Measurements from ENCODE around the gene GZMM.
A peak's percentile ranks its signal among the peaks of the same experiment; 100 is the strongest.

The GZMM gene

GRCh38 chr19:543910-544608 lies at the start of gene GZMM:
GZMM (plus strand) TSS chr19:544053; CDS start chr19:544072, 19 bp downstream.
- peak; percentile 77 to 82 for DNase-seq

GRCh38 chr19:494171-495080 lies 49.4 kb upstream of the GZMM start:
- DNase-seq = no peak

- no peak for DNase-seq
These were observed 48.8 kb upstream of the GZMM start for GRCh38 chr19:495081-495401.

GRCh38 chr19:495402-496111 lies 48.3 kb upstream of the GZMM start:
- DNase-seq = peak; percentile 77 to 83

GRCh38 chr19:496112-496665 lies 47.7 kb upstream of the GZMM start, which contains the start of gene MADCAM1:
MADCAM1 (plus strand) TSS chr19:496486; CDS start chr19:496500, 14 bp downstream.
- DNase-seq = no peak

GRCh38 chr19:496986-497385 lies 46.9 kb upstream of the GZMM start:
- no peak for DNase-seq

- DNase-seq = no peak
These were observed 46.4 kb upstream of the GZMM start for GRCh38 chr19:497491-497868.

GRCh38 chr19:497869-498510 lies 45.9 kb upstream of the GZMM start:
- no peak for DNase-seq

- no peak for DNase-seq
These were observed 45.4 kb upstream of the GZMM start for GRCh38 chr19:498511-498891.

GRCh38 chr19:498977-499623 lies 44.8 kb upstream of the GZMM start:
- DNase-seq = no peak

- no peak for DNase-seq
These were observed 42.2 kb upstream of the GZMM start for GRCh38 chr19:501646-502045.

- no peak for DNase-seq
These were observed 39.2 kb upstream of the GZMM start for GRCh38 chr19:504616-505015.

- DNase-seq = peak; percentile 93 to 96
These were observed 37.2 kb upstream of the GZMM start for GRCh38 chr19:506404-507285.

GRCh38 chr19:507286-508203 lies 36.3 kb upstream of the GZMM start, which contains the start of gene TPGS1:
TPGS1 (plus strand) TSS chr19:507497; CDS start chr19:507507, 10 bp downstream.
- peak; percentile 91 to 92 for DNase-seq

- DNase-seq = no peak
These were observed 35.4 kb upstream of the GZMM start for GRCh38 chr19:508204-509150.

GRCh38 chr19:510606-511100 lies 33.2 kb upstream of the GZMM start:
- DNase-seq = peak; percentile 98

GRCh38 chr19:511101-511851 lies 32.6 kb upstream of the GZMM start:
- peak; percentile 79 to 85 for DNase-seq
